Ovary (tissue), 9 donors: ENCODE data around the gene PMFBP1. TPM values are rescaled to one million over a fixed set of nuclear protein-coding genes. Genes with fewer than 3 reads are reported as not detected.

Source experiments
- DNase-seq, 5 donors: peaks; one replicate each; pipeline ENCODE4 v3.0.0-alpha.2; 2019 to 2020
- H3K27ac ChIP-seq, 2 donors: fragments of 200-600 bp; one replicate each; pipeline versions ENCODE4 v1.5.1 to v1.8.0; 2019 to 2022
- H3K27me3 ChIP-seq: fragments of 200-600 bp; one replicate; pipeline ENCODE4 v1.8.0; 2022
- H3K36me3 ChIP-seq: fragments of 200-600 bp; sonication (generic); one replicate; pipeline ENCODE4 v1.5.1; 2019
- H3K4me1 ChIP-seq: one replicate; pipeline ENCODE4 v1.8.1; 2013; ENCODE audit warnings: mild to moderate bottlenecking, moderate library complexity; ENCODE audit not compliant: insufficient read depth
- H3K4me3 ChIP-seq: fragments of 200-600 bp; sonication (generic); one replicate; pipeline ENCODE4 v1.5.1; 2017
- H3K9me3 ChIP-seq, 2 donors: fragments of 200-600 bp in 1 of 2; sonication (generic) in 1 of 2; one replicate each; pipeline versions ENCODE4 v1.5.1 to v1.8.1; 2013 to 2019; ENCODE audit warnings: mild to moderate bottlenecking in 1 of 2, moderate library complexity in 1 of 2
- CTCF ChIP-seq, 3 donors: fragments of 450-650 bp in 2 of 3; fragments of 200-600 bp in 1 of 3; IDR thresholded peaks; one replicate each; pipeline versions ENCODE4 v1.5.1 to v1.8.0; 2016 to 2022; ENCODE audit warnings: antibody characterized with exemption in 3 of 3, mild to moderate bottlenecking in 1 of 3
- EP300 ChIP-seq: sonication (generic); formaldehyde crosslinking; IDR thresholded peaks from one replicate; pipeline ENCODE4 v1.6.1; 2017; ENCODE audit warnings: antibody characterized with exemption
- POLR2A ChIP-seq: fragments of 450-650 bp; IDR thresholded peaks from one replicate; pipeline ENCODE4 v1.6.1; 2017; ENCODE audit warnings: antibody characterized with exemption, mild to moderate bottlenecking, moderate library complexity
- WGBS, 3 donors: extraction: QIAGEN DNeasy Blood & Tissue Kit in 1 of 3; methylation state at CpG; one replicate each; pipeline versions ENCODE4 v1.1.5 to v1.1.7; 2013 to 2017; 5-methylcytosine and 5-hydroxymethylcytosine counted together
- intact Hi-C, 4 donors: fragments of 100-400 bp; cut with DNase I; formaldehyde crosslinking; loops; one replicate each; pipeline versions ENCODE4 v1.11.0 to v1.15.1; 2022 to 2023
- polyA plus RNA-seq, 2 donors: library from polyadenylated mRNA; stranded (reverse); fragments of 200-250 nt in 1 of 2; fragments of 350-450 nt in 1 of 2; fragmentation: Illumina TruSeq in 1 of 2; extraction: RNeasy Lipid Tissue Mini Kit (QIAGEN cat#74804) in 1 of 2; gene quantifications; one replicate each; pipeline ENCODE4 v1.2.3, GENCODE V29; 2013 to 2014
- total RNA-seq, 7 donors: library from RNA; depleted of rRNA in 2 of 7; stranded (reverse); fragments of >200 nt in 2 of 7; fragmentation: NEBNext Ultra II Directional in 3 of 7; extraction: Animal tissue kit (Norgen Biotek cat#: 25700) in 3 of 7; gene quantifications; one replicate each; pipeline versions ENCODE4 v1.1.0 to v1.2.4, GENCODE V29; 2016 to 2023
- donor health status: DM: no; HTN: no; CAD: no; lungs with moderate emphysema.
- donor health status: DM: no; HTN: no; CAD: no.
- donor health status: Bipolar disorder and iron deficiency.
- donor health status: DM: yes; HTN: yes; CAD: no.
- donor health status: DM: no; HTN: no; CAD: no.
- donor health status: DM: yes; HTN: yes; CAD: no.

The PMFBP1 gene
- total and polyA plus RNA-seq, 9 donors: 0.12 to 1.7 (median 0.57) TPM

GRCh38 chr16:72210072-72210471, 38.1 kb upstream of the PMFBP1 start:
- Histone ChIP-seq H3K27me3 (no peaks in the 10 kb centered on the region), H3K9me3 (no peaks in the 10 kb centered on the region), H3K36me3 (no peaks in the 10 kb centered on the region), H3K4me3 (no peak overlapping the region), H3K4me1 (no peaks in the 10 kb centered on the region), H3K27ac (no peak overlapping the region)
- WGBS, 3 donors: 97 to 100% (median 97%) methylated on average over 3 of the region's 3 CpGs
- intact Hi-C loops: no loop called here
- TF ChIP-seq EP300: no peak
- DNase-seq: no peak

- no peaks in the 10 kb centered on the region for H3K9me3 ChIP-seq
- no peaks in the 10 kb centered on the region for H3K36me3 ChIP-seq
- no peak overlapping the region for H3K4me3 ChIP-seq
- H3K4me1 ChIP-seq: no peaks in the 10 kb centered on the region
- no peak for TF ChIP-seq EP300
- no peak for TF ChIP-seq POLR2A
- no peak for TF ChIP-seq CTCF (IDR thresholded peaks at IDR 0.05)
- no peaks in the 10 kb centered on the region for H3K27me3 ChIP-seq
- no peak for DNase-seq
- no peak overlapping the region for H3K27ac ChIP-seq
- intact Hi-C loops: no loop called here
- 63 to 68% (median 66%) methylated on average over 3 of the region's 3 CpGs for WGBS, 3 donors
These were observed 34.3 kb upstream of the PMFBP1 start for GRCh38 chr16:72206299-72206698.

- Histone ChIP-seq H3K4me1 (no peaks in the 10 kb centered on the region), H3K36me3 (no peaks in the 10 kb centered on the region), H3K27ac (no peak overlapping the region), H3K27me3 (no peaks in the 10 kb centered on the region), H3K9me3 (no peaks in the 10 kb centered on the region), H3K4me3 (no peak overlapping the region)
- 68 to 75% (median 72%) methylated on average over 6 of the region's 6 CpGs for WGBS, 3 donors
- intact Hi-C loops: no loop called here
- TF ChIP-seq EP300: no peak
- TF ChIP-seq POLR2A: no peak
- no peak for TF ChIP-seq CTCF (IDR thresholded peaks at IDR 0.05)
- no peak for DNase-seq
These were observed 31.4 kb upstream of the PMFBP1 start for GRCh38 chr16:72203401-72203800.

- intact Hi-C loops: no loop called here
- 69 to 81% (median 71%) methylated on average over 2 of the region's 2 CpGs for WGBS, 3 donors
- H3K27ac ChIP-seq: no peak overlapping the region
- DNase-seq: no peak
- H3K27me3 ChIP-seq: no peaks in the 10 kb centered on the region
- TF ChIP-seq CTCF (IDR thresholded peaks at IDR 0.05) (no peak), EP300 (no peak), POLR2A (no peak)
- no peak overlapping the region for H3K4me3 ChIP-seq
- no peaks in the 10 kb centered on the region for H3K9me3 ChIP-seq
- no peaks in the 10 kb centered on the region for H3K4me1 ChIP-seq
- H3K36me3 ChIP-seq: no peaks in the 10 kb centered on the region
These were observed 30.1 kb upstream of the PMFBP1 start for GRCh38 chr16:72202014-72202413.

GRCh38 chr16:72201387-72201786, 29.4 kb upstream of the PMFBP1 start:
- no peak overlapping the region for H3K4me3 ChIP-seq
- TF ChIP-seq CTCF (IDR thresholded peaks at IDR 0.05) (no peak), POLR2A (no peak), EP300 (no peak)
- no peak for DNase-seq
- WGBS, 3 donors: 85 to 88% (median 88%) methylated on average over 2 of the region's 2 CpGs
- H3K9me3 ChIP-seq: no peaks in the 10 kb centered on the region
- intact Hi-C loops: no loop called here
- no peaks in the 10 kb centered on the region for H3K4me1 ChIP-seq
- no peaks in the 10 kb centered on the region for H3K36me3 ChIP-seq
- no peaks in the 10 kb centered on the region for H3K27me3 ChIP-seq
- no peak overlapping the region for H3K27ac ChIP-seq
